Measurements from ENCODE around the gene GPR108.

GPR108 gene

DNA sequence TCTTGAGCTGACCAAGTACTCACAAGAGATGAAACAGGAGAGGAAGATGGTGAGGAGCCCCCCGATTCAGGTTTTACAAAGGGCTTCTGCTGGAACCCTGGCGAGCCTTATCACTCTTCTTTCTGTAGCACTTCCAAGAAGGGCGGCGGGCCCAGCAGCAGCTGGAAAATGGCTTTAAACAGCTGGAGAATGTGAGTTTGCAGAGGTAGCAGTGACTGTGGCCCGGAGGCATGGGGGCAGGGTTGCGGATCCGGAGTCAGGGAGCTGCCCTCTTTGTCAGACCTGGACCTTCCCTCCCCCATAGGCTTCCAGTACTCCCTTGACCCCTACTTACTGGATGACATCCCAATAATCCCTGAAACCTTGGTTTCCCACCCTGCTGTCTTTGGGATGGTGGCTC lies 5.7 kb upstream of the GPR108 start:
- Histone ChIP-seq H3K4me3 (ENCODE audit: low read length) (peak overlapping the region; percentile 87), H3K9ac (ENCODE audit: low read length) (peak overlapping the region; percentile 95), H3K27me3 (replicated peaks; ENCODE audit: control insufficient read depth, insufficient read depth, low read length) (no peaks in the 10 kb centered on the region), H3K36me3 (ENCODE audit: control insufficient read depth, insufficient read depth, low read length, severe bottlenecking) (peaks cover 39% of the 10 kb centered on the region), H3K4me1 (ENCODE audit: control insufficient read depth, insufficient read depth, low read length) (peaks cover 65% of the 10 kb centered on the region), H3K9me3 (ENCODE audit: control insufficient read depth, low read length) (no peaks in the 10 kb centered on the region)
- no peak for DNase-seq (ENCODE audit: low read depth)

DNA sequence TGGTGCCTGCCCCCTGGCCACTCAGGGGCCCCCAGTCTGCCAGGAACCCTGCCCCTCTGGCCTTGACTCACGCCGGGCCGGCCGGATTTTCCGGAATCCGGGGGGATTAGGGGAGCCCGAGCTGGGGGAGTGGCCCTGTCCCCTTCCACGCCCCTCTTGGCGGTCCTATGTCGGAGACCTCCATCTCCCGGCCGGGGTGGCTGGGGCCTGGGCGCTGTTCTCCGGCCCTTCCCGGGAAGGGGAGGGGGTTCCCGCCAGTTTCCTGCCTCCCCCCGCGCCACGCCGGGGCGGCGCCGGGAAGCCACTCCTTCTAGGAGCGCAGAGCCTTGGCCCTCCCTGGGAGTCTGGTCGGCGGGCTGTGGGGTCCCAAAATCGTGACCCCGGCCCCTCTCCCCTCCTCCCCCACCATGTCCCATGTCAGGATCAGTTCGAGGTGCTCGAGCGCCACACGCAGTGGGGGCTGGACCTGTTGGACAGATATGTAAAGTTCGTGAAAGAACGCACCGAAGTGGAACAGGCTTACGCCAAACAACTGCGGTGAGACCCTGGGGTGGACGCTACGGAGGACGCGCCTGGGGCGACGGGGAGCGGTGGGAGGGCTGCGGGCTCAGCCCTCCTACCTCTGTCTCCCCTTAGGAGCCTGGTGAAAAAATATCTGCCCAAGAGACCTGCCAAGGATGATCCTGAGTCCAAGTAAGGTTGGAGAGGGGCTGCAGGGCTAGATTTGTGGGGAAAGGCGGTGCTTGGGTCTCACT lies 3.4 kb upstream of the GPR108 start:
- H3K4me1 ChIP-seq (ENCODE audit: control insufficient read depth, insufficient read depth, low read length) = peaks cover 61% of the 10 kb centered on the region
- DNase-seq (ENCODE audit: low read depth) = peak; percentile 70
- peak overlapping the region; percentile 87 for H3K4me3 ChIP-seq (ENCODE audit: low read length)
- no peaks in the 10 kb centered on the region for H3K9me3 ChIP-seq (ENCODE audit: control insufficient read depth, low read length)
- no peaks in the 10 kb centered on the region for H3K27me3 ChIP-seq (replicated peaks; ENCODE audit: control insufficient read depth, insufficient read depth, low read length)
- peak overlapping the region; percentile 95 for H3K9ac ChIP-seq (ENCODE audit: low read length)
- H3K36me3 ChIP-seq (ENCODE audit: control insufficient read depth, insufficient read depth, low read length, severe bottlenecking) = peaks cover 17% of the 10 kb centered on the region

DNA sequence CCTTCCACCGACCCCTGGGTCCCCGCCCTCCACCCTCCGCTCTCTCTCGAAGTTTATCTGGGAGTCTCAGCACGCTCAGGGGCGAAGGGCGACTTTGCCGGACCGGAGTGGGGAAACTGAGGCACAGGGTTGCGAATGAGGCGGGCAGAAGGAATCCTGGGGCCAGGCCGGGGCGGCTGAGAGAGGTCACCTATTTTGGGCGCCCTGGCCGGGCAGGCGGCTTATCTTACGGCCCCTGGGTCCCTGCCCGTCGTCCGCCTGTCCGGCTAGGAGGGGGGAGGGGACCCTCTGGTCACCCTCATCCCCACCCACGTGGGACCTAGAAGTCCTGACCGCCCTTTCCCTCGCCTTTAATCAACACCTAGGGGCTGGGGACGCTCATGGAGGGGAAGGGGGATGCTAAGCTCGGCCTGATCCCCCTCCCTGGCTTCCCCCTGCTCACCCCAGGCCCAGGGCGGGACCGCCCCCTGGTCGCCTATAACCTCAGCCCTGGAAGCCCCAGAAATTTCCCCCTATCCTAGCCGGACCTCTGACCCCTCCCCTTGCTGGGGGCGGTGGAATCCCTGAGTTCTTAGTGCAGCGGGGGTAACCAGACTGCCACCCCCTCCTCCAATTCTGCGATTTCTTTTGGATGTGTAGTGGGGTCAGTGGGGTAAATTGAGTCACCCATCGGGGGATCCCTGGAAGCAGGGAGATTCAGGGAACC lies 2.7 kb upstream of the GPR108 start:
- Histone ChIP-seq H3K27me3 (replicated peaks; ENCODE audit: control insufficient read depth, insufficient read depth, low read length) (no peaks in the 10 kb centered on the region), H3K9ac (ENCODE audit: low read length) (peak overlapping the region; percentile 95), H3K9me3 (ENCODE audit: control insufficient read depth, low read length) (no peaks in the 10 kb centered on the region), H3K4me3 (ENCODE audit: low read length) (peak overlapping the region; percentile 87), H3K36me3 (ENCODE audit: control insufficient read depth, insufficient read depth, low read length, severe bottlenecking) (peaks cover 15% of the 10 kb centered on the region), H3K4me1 (ENCODE audit: control insufficient read depth, insufficient read depth, low read length) (peaks cover 59% of the 10 kb centered on the region)
- DNase-seq (ENCODE audit: low read depth) = peak; percentile 57

DNA sequence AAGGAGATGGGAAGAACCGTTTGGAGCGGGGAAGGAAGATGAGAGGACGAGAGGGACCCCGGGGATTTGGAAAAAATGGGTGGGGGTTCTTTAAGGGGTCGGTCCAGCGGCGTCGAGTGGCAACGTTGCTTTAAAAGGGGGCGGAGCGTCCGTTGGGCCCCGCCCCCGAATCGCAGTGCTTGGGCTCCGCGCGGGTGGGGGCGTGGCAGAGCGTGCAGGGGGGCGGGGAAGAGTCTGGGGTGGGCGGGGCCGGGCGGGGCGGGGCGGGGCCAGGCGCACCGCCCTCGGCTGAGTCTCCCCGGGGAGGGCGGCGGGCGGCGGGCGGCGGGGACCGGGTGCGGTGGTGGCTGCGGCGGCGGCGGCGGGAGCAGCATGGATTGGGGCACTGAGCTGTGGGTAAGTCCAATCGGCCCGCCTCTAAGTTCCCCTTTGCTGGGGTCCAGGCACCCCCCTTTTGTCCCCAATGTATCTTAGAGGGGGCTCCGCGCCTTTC lies 2.1 kb upstream of the GPR108 start, which contains the start of gene TRIP10:
Gene TRIP10, plus strand, starts transcription at position 291 of the 493 bp plus-strand sequence. Its CDS starts 82 bp downstream, at position 373.
- Histone ChIP-seq H3K4me3 (ENCODE audit: low read length) (peak within 1 kb of the TSS; percentile 87), H3K4me1 (ENCODE audit: control insufficient read depth, insufficient read depth, low read length) (peaks cover 55% of the 10 kb centered on the region)
- peak; percentile 96 for DNase-seq (ENCODE audit: low read depth)

DNA sequence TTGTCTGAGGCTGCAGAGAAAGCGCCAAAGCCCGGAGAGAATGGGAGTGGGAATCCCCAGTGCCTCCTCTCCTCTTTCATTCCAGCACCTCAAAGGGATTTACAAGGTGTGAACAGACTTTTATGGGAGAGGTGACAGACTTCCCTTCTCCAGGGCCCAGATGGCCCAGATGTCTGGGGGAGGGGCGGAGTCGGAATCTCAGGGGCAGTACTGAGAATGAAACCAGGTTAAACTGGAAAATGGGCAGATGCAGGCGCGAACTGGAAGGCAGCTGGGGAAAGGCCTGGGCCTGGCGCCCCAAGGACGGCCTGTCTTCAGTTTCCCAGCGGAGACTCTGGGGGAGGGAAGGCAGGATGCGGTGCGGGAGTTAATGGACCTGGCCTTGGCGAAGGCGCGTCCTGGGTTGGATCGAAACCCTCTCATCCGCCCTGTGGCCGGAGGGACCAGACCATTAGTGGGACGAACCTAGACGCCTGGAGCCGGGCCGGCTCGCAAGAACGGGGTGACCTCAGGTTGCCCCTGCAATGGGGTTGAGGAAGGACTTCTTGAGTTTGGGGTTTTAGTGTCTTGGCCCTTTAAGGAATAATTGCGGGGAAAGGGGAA lies 1.5 kb upstream of the GPR108 start:
- Histone ChIP-seq H3K4me1 (ENCODE audit: control insufficient read depth, insufficient read depth, low read length) (peaks cover 49% of the 10 kb centered on the region), H3K4me3 (ENCODE audit: low read length) (peak overlapping the region; percentile 73), H3K36me3 (ENCODE audit: control insufficient read depth, insufficient read depth, low read length, severe bottlenecking) (peaks cover 17% of the 10 kb centered on the region), H3K9me3 (ENCODE audit: control insufficient read depth, low read length) (no peaks in the 10 kb centered on the region), H3K27me3 (replicated peaks; ENCODE audit: control insufficient read depth, insufficient read depth, low read length) (no peaks in the 10 kb centered on the region), H3K9ac (ENCODE audit: low read length) (peak overlapping the region; percentile 81)
- DNase-seq (ENCODE audit: low read depth) = no peak

More for the DNA sequence above, 2.1 kb upstream of the GPR108 start, which contains the start of gene TRIP10:
- Histone ChIP-seq H3K9ac (ENCODE audit: low read length) (peak within 1 kb of the TSS; percentile 95), H3K9me3 (ENCODE audit: control insufficient read depth, low read length) (no peaks in the 10 kb centered on the region), H3K36me3 (ENCODE audit: control insufficient read depth, insufficient read depth, low read length, severe bottlenecking) (peaks cover 17% of the 10 kb centered on the region), H3K27me3 (replicated peaks; ENCODE audit: control insufficient read depth, insufficient read depth, low read length) (no peaks in the 10 kb centered on the region)

DNA sequence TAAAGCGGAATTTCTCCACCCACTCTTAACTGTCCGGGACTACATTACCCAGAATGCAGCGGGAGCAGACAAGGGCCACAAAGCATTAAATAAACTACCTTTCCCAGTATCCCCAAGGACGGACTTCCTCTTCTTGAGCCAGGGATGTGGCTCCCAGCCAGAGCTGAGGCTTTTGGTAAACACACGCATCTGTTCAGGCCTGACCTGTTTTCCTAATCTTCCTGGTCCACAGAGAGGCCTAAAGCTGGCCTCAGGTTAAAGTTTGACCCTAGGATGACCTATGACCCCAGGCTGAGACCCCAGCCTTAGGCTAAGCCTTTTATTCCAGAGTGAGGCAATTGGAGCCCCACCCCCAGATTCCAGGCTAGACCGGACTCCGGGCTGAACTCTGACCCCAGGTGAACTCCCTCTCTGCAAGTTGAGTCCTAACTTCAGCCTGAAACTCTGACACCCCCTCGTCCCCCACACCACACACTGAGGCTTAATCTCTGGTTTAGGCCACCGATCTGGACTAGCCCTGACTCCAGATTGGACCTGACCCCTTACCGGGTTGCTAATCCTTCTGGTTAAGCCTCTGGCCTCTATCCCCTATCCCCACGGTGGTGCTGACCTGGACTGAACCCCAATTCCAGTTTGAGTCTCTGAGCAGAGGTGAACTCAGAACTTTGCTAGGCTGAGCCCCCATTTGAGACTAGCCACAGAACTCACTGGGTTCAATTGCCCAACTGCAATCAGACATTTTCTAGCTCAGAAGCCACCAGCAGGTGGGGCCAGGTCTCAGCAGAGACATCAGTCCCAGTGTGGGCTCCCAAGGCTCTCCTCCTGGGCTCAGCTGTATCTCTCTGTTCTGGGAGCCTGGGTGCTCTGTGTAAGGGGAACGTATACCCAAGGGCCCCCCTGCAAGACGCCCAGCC lies 750 bp upstream of the GPR108 start:
- H3K36me3 ChIP-seq (ENCODE audit: control insufficient read depth, insufficient read depth, low read length, severe bottlenecking) = peaks cover 11% of the 10 kb centered on the region
- H3K9me3 ChIP-seq (ENCODE audit: control insufficient read depth, low read length) = no peaks in the 10 kb centered on the region
- peak overlapping the region; percentile 81 for H3K9ac ChIP-seq (ENCODE audit: low read length)
- DNase-seq (ENCODE audit: low read depth) = peak; percentile 91
- H3K4me1 ChIP-seq (ENCODE audit: control insufficient read depth, insufficient read depth, low read length) = peaks cover 43% of the 10 kb centered on the region
- peak overlapping the region; percentile 73 for H3K4me3 ChIP-seq (ENCODE audit: low read length)
- H3K27me3 ChIP-seq (replicated peaks; ENCODE audit: control insufficient read depth, insufficient read depth, low read length) = no peaks in the 10 kb centered on the region

DNA sequence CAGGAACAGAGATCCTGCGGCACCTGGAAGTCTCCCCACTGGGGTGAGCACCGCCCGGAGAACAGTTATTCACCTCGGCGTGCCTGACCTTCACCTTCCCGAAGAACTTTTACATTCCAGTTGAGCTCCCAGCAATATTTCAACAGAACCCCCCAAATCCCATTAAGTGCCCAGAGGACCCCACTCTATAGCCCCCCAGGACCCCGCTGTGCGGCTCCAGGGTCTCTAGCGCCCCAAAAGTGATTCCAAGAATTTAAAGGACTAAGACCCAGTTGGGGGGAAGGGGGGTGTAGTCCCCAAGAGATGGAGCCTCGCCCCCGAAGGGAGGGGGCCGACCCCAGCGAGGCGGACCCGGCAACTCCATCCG lies 480 bp downstream of the GPR108 start:
- DNase-seq (ENCODE audit: low read depth) = no peak
- Histone ChIP-seq H3K4me1 (ENCODE audit: control insufficient read depth, insufficient read depth, low read length) (peaks cover 30% of the 10 kb centered on the region), H3K27me3 (replicated peaks; ENCODE audit: control insufficient read depth, insufficient read depth, low read length) (no peaks in the 10 kb centered on the region), H3K9ac (ENCODE audit: low read length) (peak overlapping the region; percentile 96), H3K9me3 (ENCODE audit: control insufficient read depth, low read length) (no peaks in the 10 kb centered on the region), H3K36me3 (ENCODE audit: control insufficient read depth, insufficient read depth, low read length, severe bottlenecking) (peaks cover 14% of the 10 kb centered on the region), H3K4me3 (ENCODE audit: low read length) (peak overlapping the region; percentile 94)

DNA sequence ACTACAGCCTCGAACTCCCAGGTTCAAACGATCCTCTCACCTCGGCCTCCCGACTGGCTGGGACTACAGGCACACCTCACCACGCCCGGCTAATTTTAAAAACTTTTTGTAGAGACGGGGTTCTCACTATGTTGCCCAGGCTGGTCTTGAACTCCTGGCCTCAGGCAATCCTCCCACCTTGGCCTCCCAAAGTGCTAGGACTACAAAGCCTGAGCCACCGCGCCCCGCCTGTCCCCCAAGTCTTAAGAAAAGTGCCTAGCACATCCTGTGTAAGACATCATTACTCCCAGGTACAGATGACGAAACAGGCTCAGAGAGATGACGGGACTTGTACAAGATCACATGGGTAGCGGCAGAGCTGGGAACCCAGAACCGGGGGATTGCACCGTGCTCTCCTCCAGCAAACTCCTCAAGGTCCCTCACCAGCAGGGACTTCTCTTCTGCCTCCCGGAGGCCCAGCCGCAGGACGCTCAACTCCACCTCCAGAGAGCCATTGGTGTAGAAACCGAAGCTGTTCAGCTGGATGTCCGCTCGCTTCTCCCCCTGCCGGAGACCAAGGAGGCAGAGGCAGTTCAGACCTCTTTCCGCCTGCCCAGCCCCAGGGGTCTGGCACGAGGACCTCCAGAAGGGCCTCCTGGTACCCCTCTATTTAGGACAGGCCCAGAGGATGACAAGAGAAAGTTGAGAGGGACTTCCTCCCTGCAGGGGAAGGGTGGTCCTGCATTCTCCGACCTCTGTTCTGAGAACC lies 1.0 kb downstream of the GPR108 start:
- H3K4me3 ChIP-seq (ENCODE audit: low read length) = peak overlapping the region; percentile 94
- no peaks in the 10 kb centered on the region for H3K9me3 ChIP-seq (ENCODE audit: control insufficient read depth, low read length)
- peaks cover 18% of the 10 kb centered on the region for H3K36me3 ChIP-seq (ENCODE audit: control insufficient read depth, insufficient read depth, low read length, severe bottlenecking)
- DNase-seq (ENCODE audit: low read depth) = peak; percentile 96
- H3K4me1 ChIP-seq (ENCODE audit: control insufficient read depth, insufficient read depth, low read length) = peaks cover 25% of the 10 kb centered on the region
- no peaks in the 10 kb centered on the region for H3K27me3 ChIP-seq (replicated peaks; ENCODE audit: control insufficient read depth, insufficient read depth, low read length)
- H3K9ac ChIP-seq (ENCODE audit: low read length) = peak overlapping the region; percentile 96

DNA sequence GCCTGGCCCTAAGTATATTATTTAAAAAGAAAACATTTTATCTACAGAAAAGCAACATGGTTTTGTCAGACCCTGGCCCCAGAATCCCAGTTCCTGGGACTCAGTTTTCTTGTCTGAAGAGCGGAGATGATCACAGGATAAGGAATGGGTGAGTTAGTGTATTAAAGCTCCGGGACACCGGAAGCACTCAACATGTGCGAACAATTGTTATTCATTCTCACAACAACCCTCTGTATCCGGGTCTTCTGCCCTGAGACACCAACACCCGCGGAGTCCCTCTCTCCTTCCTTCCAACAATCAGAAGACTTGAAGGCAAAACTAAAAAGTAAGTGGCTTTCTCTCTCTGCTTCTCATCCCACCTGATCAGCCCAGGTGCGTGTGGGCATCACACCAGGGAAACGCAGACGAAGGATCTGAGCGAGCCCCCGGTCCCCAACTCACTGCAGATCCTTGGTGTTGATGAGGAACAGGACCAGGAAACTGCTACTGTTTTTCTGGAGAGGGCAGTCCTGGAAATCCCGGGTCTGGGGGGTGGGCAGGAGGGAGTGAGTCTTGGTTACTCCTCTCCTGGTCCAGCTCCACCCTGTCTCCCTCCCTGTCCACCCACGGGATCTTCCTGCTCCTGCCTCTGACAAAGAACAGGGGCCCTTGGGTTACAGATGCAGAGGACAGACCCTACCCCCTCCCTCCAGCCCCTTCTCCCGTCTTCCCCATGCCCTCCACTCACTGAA lies 2.0 kb downstream of the GPR108 start:
- Histone ChIP-seq H3K36me3 (ENCODE audit: control insufficient read depth, insufficient read depth, low read length, severe bottlenecking) (peaks cover 18% of the 10 kb centered on the region), H3K27me3 (replicated peaks; ENCODE audit: control insufficient read depth, insufficient read depth, low read length) (no peaks in the 10 kb centered on the region), H3K9me3 (ENCODE audit: control insufficient read depth, low read length) (no peaks in the 10 kb centered on the region), H3K4me1 (ENCODE audit: control insufficient read depth, insufficient read depth, low read length) (peaks cover 22% of the 10 kb centered on the region), H3K9ac (ENCODE audit: low read length) (peak overlapping the region; percentile 96), H3K4me3 (ENCODE audit: low read length) (peak overlapping the region; percentile 94)
- DNase-seq (ENCODE audit: low read depth) = no peak
